DOHH2 (cell line): ENCODE measurements around the gene BAIAP2L1.

Experiments
- H3F3A ChIP-seq: fragments of 200-600 bp; sonication (generic), shearing (Covaris generic); 2 replicates; pipeline ENCODE4 v1.6.0; 2016; ENCODE audit warnings: antibody characterized with exemption, mild to moderate bottlenecking; ENCODE audit not compliant: control insufficient read depth, insufficient read depth
- H3K27ac ChIP-seq: fragments of 200-600 bp; sonication (generic); 2 replicates; pipeline ENCODE4 v1.5.1; 2014; ENCODE audit warnings: low read depth, mild to moderate bottlenecking, low read length, moderate library complexity
- H3K27me3 ChIP-seq: fragments of 200-600 bp; sonication (generic); 2 replicates; pipeline ENCODE4 v1.6.1; 2014; ENCODE audit warnings: mild to moderate bottlenecking, low read length, mixed read lengths; ENCODE audit not compliant: control insufficient read depth
- H3K36me3 ChIP-seq: fragments of 200-600 bp; sonication (generic); 2 replicates; pipeline ENCODE4 v1.6.1; 2014; ENCODE audit warnings: mild to moderate bottlenecking, low read length, moderate library complexity, mixed read lengths; ENCODE audit not compliant: control insufficient read depth
- H3K4me1 ChIP-seq: fragments of 200-600 bp; sonication (generic); 2 replicates; pipeline ENCODE4 v1.6.1; 2014; ENCODE audit warnings: mild to moderate bottlenecking, low read length, mixed read lengths; ENCODE audit not compliant: control insufficient read depth
- H3K4me2 ChIP-seq: fragments of 200-600 bp; sonication (generic); 2 replicates; pipeline ENCODE4 v1.6.0; 2014; ENCODE audit warnings: mild to moderate bottlenecking, low read length, moderate library complexity
- H3K4me3 ChIP-seq: fragments of 200-600 bp; sonication (generic); 2 replicates; pipeline ENCODE4 v1.5.1; 2014; ENCODE audit warnings: mild to moderate bottlenecking, low read length, mixed read lengths
- H3K79me2 ChIP-seq: fragments of 200-600 bp; sonication (generic); 2 replicates; pipeline ENCODE4 v1.6.1; 2014; ENCODE audit warnings: mild to moderate bottlenecking, low read length, mixed read lengths; ENCODE audit not compliant: control insufficient read depth
- H3K9me2 ChIP-seq: fragments of 200-600 bp; sonication (generic); replicated peaks from 2 replicates; pipeline ENCODE4 v1.6.1; 2014; ENCODE audit warnings: mild to moderate bottlenecking, low read length, mixed read lengths; ENCODE audit not compliant: control insufficient read depth
- H3K9me3 ChIP-seq: fragments of 200-600 bp; sonication (generic); 2 replicates; pipeline ENCODE4 v1.6.1; 2014; ENCODE audit warnings: antibody characterized with exemption, low read length, mixed read lengths; ENCODE audit not compliant: control insufficient read depth, insufficient read depth
- H4K20me1 ChIP-seq: fragments of 200-600 bp; sonication (generic); 2 replicates; pipeline ENCODE4 v1.6.0; 2014; ENCODE audit warnings: low read depth, mild to moderate bottlenecking, antibody characterized with exemption, low read length, moderate library complexity; ENCODE audit not compliant: control insufficient read depth, insufficient read depth
- CTCF ChIP-seq: fragments of 200-600 bp; sonication (generic); IDR thresholded peaks from one replicate; pipeline ENCODE4 v1.5.1; 2014; ENCODE audit warnings: antibody characterized with exemption, mild to moderate bottlenecking, low read depth, low read length; ENCODE audit not compliant: poor library complexity, severe bottlenecking
- EZH2phosphoT487 ChIP-seq: fragments of 200-600 bp; sonication (generic); IDR thresholded peaks from 2 replicates; pipeline ENCODE4 v1.6.1; 2017; ENCODE audit warnings: borderline replicate concordance, mild to moderate bottlenecking, antibody characterized with exemption, low read length, moderate library complexity, mixed read lengths

BAIAP2L1 gene

GRCh38 chr7:98278936-98279335 lies 122.0 kb downstream of the BAIAP2L1 start:
- Histone ChIP-seq H3K27me3 (peaks cover 11% of the 10 kb centered on the region), H3K4me3 (no peak overlapping the region), H3K4me2 (no peak overlapping the region), H3F3A (0 out of 2 replicates have a peak, but pooled peaks cover 3% of the 10 kb centered on the region), H3K79me2 (no peaks in the 10 kb centered on the region), H3K9me3 (no peaks in the 10 kb centered on the region), H3K9me2 (no peaks in the 10 kb centered on the region), H3K27ac (no peak overlapping the region), H3K36me3 (no peaks in the 10 kb centered on the region; the same call in 1 of the 2 replicates), H3K4me1 (peaks cover 20% of the 10 kb centered on the region), H4K20me1 (peaks cover 6% of the 10 kb centered on the region; the same call in 1 of the 2 replicates)
- no peak for TF ChIP-seq EZH2phosphoT487
- TF ChIP-seq CTCF: no peak

- H3K9me3 ChIP-seq: no peaks in the 10 kb centered on the region
- H3K4me2 ChIP-seq: no peak overlapping the region
- 0 out of 2 replicates have a peak, but pooled peaks cover 3% of the 10 kb centered on the region for H3F3A ChIP-seq
- peaks cover 11% of the 10 kb centered on the region for H3K27me3 ChIP-seq
- H3K36me3 ChIP-seq: no peaks in the 10 kb centered on the region
- H3K4me3 ChIP-seq: no peak overlapping the region
- H3K27ac ChIP-seq: no peak overlapping the region
- TF ChIP-seq CTCF (no peak), EZH2phosphoT487 (no peak)
- no peaks in the 10 kb centered on the region for H3K79me2 ChIP-seq
- peaks cover 20% of the 10 kb centered on the region for H3K4me1 ChIP-seq
- no peaks in the 10 kb centered on the region for H3K9me2 ChIP-seq
- peaks cover 6% of the 10 kb centered on the region; the same call in 1 of the 2 replicates for H4K20me1 ChIP-seq
Observed at GRCh38 chr7:98278408-98278807, 122.5 kb downstream of the BAIAP2L1 start.

- no peak overlapping the region for H3K27ac ChIP-seq
- H3K79me2 ChIP-seq: no peaks in the 10 kb centered on the region
- 0 out of 2 replicates have a peak, but pooled peaks cover 3% of the 10 kb centered on the region for H3F3A ChIP-seq
- no peaks in the 10 kb centered on the region for H4K20me1 ChIP-seq
- no peaks in the 10 kb centered on the region for H3K9me3 ChIP-seq
- H3K27me3 ChIP-seq: peaks cover 3% of the 10 kb centered on the region; the same call in 1 of the 2 replicates
- H3K4me3 ChIP-seq: no peak overlapping the region
- H3K4me1 ChIP-seq: peaks cover 8% of the 10 kb centered on the region
- no peaks in the 10 kb centered on the region for H3K36me3 ChIP-seq
- H3K4me2 ChIP-seq: no peak overlapping the region
- H3K9me2 ChIP-seq: no peaks in the 10 kb centered on the region
- TF ChIP-seq EZH2phosphoT487: no peak
- no peak for TF ChIP-seq CTCF
Observed at GRCh38 chr7:98276241-98276761, 124.6 kb downstream of the BAIAP2L1 start.
